ENCODE results near the gene IL31RA.

IL31RA gene

DNA sequence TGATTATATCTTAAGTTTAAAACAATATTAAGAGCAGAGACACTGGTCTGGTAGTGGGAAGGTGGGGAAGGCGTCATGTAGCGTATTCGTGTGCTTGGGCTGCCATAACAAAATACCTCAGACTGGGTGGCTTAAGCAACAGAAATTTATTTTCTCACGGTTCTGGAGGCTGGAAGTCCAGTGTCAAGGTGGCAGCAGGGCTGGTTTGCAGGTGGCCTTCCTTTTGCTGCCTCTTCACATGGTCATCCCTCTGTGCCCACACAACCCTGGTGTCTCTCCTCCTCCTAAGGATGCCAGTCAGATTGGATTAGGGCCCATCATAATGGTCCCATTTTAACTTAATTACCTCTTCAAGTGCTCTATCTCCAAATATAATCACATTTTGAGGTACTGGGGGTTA lies 9.6 kb downstream of the IL31RA start:
- no peak for DNase-seq

DNA sequence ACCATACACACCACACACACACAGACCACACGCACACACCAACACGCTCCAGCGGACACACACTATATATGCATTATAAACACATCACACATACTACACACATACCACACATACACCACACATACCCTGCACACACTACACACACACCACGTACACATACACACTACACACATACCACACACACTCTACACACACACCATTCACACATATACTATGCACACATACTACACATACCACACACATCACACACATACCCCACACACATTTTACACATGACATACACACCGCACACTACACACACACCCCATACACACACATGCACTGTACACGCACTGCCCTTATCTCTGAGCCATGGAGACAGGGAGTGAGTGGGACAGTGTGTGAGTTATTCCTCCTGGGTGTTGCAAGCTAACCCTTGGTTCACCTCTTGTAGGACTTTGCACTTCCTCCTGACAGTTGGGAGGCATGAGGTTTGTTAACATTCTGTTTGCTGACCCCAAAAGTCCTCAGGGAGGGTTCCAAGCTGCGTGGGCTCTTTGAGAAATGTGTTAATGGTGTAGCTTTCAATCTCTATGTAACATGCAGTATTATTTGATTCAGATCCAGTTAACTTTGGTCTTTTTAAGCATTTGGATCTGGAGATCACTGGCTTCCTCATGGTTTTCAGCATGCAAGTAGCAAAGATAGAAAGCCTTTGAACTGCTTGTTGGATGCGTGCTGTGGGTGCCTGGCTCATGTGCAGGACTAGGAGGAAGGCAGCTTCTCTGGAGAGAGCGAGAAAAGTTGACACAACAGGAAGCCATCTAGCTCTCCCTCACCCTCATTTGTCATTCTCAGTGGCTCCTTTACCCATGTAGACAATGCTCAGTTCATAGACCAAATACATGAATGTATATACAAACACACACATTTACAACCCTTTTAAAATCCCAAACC lies 13.7 kb downstream of the IL31RA start:
- no peak for DNase-seq

DNA sequence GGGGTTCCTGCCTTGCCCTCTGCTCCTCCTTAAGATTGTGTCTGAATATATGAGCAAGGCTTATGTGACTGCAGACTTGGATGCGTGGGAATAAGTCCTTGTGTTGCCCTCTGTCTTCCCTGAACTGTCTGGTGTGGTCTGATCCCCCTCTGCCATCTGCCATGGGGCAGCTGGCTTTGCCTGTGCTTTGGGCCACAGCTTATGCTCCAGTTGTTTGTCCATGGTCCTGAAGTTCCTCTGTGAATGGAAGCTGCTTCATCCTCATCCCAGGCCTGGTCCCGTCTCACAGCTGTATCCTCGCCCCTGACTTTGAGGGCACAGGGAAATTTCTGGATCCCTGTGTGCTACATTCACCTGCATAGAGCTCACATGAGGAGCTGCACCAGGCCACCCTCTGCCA lies 14.7 kb downstream of the IL31RA start:
- no peak for DNase-seq

DNA sequence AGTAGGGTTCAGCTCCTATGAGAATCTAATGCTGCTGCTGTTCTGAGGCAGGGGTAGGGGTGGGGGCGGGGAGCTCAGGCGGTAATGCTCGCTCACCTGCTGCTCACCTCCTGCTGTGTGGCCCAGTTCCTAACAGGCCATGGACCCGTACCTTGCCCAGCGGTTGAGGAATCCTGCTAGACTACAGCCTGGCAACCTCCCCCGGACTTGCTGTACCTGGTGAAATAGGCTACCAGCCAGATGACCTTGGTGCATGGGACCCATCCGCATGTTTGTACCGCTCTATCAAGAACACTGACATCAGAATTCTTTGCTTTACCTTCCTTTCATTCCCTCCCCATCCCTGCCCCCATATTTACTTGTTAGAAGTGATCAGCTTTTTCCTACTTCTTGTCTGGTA lies 15.3 kb downstream of the IL31RA start:
- DNase-seq: no peak

GRCh38 chr5:55866934-55867333 lies 15.8 kb downstream of the IL31RA start:
- no peak for DNase-seq

GRCh38 chr5:55868846-55869245 lies 17.7 kb downstream of the IL31RA start:
- DNase-seq: no peak

- no peak for DNase-seq
Measured at GRCh38 chr5:55869847-55870246, 18.7 kb downstream of the IL31RA start.

- DNase-seq: no peak
Measured at GRCh38 chr5:55873234-55873633, 22.1 kb downstream of the IL31RA start.

- no peak for DNase-seq
Measured at GRCh38 chr5:55877655-55878054, 26.5 kb downstream of the IL31RA start.

DNA sequence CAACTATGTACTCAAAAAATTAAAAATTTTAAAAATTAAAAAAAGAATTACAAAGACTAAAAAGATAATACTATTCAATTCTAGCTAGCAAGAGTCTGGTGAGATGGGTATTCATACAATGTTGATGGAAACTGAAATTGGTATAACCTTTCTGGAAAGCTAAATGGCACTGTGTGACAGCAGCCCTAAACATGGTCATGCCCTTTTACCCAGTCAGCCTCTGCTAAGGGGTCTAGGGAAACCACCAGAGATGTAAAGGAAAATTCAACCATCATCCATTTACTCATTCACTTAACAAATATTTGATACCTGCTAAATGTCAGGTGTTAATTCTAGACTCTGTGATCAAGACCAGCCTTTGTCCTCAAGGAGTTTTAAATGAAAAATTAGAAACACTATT lies 29.3 kb downstream of the IL31RA start:
- DNase-seq: no peak

- DNase-seq: no peak
Measured at GRCh38 chr5:55885359-55885758, 34.2 kb downstream of the IL31RA start.

- DNase-seq: no peak
Measured at GRCh38 chr5:55888205-55888604, 37.0 kb downstream of the IL31RA start.

DNA sequence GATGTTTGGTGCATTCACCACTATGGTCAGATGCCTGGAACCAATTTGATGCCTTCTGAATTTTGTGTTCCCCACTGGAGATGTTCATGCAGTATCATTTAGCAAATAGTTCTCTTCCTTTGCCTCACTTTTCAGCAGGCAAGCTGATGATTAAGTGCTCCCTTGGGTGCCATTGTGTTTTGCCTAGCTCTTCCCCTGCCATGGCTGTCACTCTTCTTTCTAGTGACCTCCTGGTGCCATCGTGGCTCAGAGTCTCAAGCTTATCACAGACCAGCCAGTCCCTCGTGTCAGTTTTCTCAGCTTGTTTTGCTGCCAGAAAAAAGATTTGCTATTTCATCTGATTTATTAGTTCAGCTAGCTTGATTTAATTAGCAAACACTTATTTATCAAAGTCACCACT lies 41.3 kb downstream of the IL31RA start:
- no peak for DNase-seq

GRCh38 chr5:55894135-55894534 lies 43.0 kb downstream of the IL31RA start:
- DNase-seq: no peak

GRCh38 chr5:55895346-55895745 lies 44.2 kb downstream of the IL31RA start:
- DNase-seq: no peak

- no peak for DNase-seq
Measured at GRCh38 chr5:55896238-55896637, 45.1 kb downstream of the IL31RA start.

GRCh38 chr5:55896663-55897062 lies 45.5 kb downstream of the IL31RA start:
- DNase-seq: no peak

- no peak for DNase-seq
Measured at GRCh38 chr5:55897206-55897894, 46.2 kb downstream of the IL31RA start.

DNA sequence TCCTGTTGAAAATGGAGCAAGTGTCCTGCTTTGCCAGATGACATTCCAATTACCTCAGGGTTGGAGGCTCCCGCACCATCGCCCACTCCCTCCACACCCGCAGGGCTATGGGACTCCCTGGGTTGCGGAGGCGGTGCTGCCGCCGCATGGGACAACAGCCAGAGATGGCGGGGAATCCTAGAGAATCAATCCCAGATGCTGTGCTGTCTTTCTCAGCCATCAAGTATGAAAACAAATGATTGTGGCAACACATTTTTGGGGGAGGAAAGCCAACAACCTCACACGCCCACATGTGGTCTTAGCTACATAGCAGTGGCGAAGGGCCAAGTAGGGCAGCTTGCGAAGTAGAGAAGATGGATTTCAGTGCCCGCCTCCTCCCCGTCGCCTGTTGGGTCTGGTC lies 46.7 kb downstream of the IL31RA start:
- no peak for DNase-seq

- DNase-seq: no peak
Measured at GRCh38 chr5:55899344-55899743, 48.2 kb downstream of the IL31RA start.

DNA sequence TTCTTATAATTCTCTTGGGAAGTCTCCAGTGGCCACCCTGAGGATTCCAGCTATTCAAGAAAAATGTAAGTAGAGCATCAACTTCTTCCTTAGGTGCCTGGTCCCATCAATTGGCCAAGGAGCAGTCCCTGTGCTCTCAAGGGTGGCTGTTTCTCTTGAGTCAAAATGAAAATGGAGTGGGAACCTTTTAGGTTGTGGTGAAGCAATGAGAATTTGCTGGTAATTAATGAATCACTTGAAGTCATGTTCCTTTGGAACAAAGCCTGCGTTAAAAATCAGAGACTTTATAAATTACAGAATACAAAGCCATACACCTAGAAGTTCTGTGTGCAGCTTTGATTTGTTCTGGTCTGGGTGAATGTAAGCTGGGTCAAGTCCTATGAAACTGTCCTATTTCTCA lies 48.9 kb downstream of the IL31RA start:
- DNase-seq: no peak

DNA sequence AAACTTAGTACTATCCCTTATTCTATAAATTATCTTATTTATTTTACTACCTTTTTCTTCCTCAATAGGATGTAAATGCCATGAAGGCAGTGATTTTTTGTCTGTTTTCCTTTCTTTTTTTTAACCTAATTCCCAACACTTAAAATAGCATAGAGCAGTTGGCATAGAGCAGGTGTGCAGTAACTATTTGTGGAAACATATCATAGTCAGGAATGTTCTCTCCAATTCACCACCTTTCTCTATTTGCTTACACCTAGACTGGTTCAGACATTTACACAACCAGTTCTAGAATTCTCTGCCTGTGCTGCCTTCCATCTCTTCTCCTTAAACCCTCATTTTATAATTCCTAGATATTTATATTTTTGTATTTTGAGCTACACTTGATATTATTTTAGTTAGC lies 49.6 kb downstream of the IL31RA start:
- no peak for DNase-seq

DNA sequence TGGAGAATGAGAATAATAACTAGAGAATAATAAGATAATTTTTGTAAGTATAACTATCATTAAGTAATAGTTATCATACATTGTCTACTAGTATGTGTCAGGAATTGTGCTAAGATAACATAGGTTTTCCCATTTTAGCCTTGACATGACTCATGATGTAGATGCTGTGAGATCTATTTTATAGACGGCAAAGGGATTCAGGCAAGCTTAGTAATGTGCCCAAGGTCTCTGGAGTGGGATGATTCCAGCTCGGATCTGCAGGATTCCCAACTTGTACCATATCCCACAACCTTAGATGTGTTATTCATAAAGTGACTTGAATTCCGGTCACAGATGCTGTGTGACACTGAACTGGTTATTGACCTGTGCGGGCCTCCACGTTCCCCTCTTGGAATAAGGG lies 51.5 kb downstream of the IL31RA start:
- DNase-seq: no peak

- peak; percentile 55 for DNase-seq
Measured at GRCh38 chr5:55903121-55903701, 52.1 kb downstream of the IL31RA start.

Data from CD4-positive, alpha-beta T cell treated with Interleukin-6 for 4 hours (primary cell).